BE2C (cell line): Measurements from ENCODE around the gene DBF4.
"Not testable (repeated sequence)": the region's sequence is repeated elsewhere in the genome, so short reads cannot be mapped to it uniquely, and the experiment has no call there.

Experiments used
- DNase-seq: peaks from one replicate; pipeline ENCODE4 v3.0.0-alpha.2; 2020
- H3K27me3 ChIP-seq: fragments of 250-450 bp; sonication (Bioruptor Pico); 2 replicates; pipeline ENCODE4 v1.5.1; 2020; ENCODE audit warnings: mild to moderate bottlenecking
- H3K36me3 ChIP-seq: fragments of 250-450 bp; sonication (Bioruptor Pico); 2 replicates; pipeline ENCODE4 v1.5.1; 2020; ENCODE audit warnings: mild to moderate bottlenecking
- H3K4me1 ChIP-seq: fragments of 250-450 bp; sonication (Bioruptor Pico); 2 replicates; pipeline ENCODE4 v1.5.1; 2020
- H3K4me3 ChIP-seq: 2 replicates; pipeline ENCODE4 v1.5.1; 2011; ENCODE audit warnings: low read depth, low read length
- H3K9me3 ChIP-seq: fragments of 250-450 bp; sonication (Bioruptor Pico); 2 replicates; pipeline ENCODE4 v1.5.1; 2020
- CTCF ChIP-seq: IDR thresholded peaks from 2 replicates; pipeline ENCODE4 v1.5.1; 2012; ENCODE audit warnings: mild to moderate bottlenecking, low read depth, low read length

DBF4 gene

GRCh38 chr7:87920578-87920977, 44.3 kb downstream of the DBF4 start:
- no peaks in the 10 kb centered on the region for H3K9me3 ChIP-seq
- H3K4me1 ChIP-seq = no peaks in the 10 kb centered on the region
- H3K27me3 ChIP-seq = no peaks in the 10 kb centered on the region
- no peak for DNase-seq
- no peak overlapping the region for H3K4me3 ChIP-seq
- no peaks in the 10 kb centered on the region for H3K36me3 ChIP-seq
- TF ChIP-seq CTCF = no peak

DNA sequence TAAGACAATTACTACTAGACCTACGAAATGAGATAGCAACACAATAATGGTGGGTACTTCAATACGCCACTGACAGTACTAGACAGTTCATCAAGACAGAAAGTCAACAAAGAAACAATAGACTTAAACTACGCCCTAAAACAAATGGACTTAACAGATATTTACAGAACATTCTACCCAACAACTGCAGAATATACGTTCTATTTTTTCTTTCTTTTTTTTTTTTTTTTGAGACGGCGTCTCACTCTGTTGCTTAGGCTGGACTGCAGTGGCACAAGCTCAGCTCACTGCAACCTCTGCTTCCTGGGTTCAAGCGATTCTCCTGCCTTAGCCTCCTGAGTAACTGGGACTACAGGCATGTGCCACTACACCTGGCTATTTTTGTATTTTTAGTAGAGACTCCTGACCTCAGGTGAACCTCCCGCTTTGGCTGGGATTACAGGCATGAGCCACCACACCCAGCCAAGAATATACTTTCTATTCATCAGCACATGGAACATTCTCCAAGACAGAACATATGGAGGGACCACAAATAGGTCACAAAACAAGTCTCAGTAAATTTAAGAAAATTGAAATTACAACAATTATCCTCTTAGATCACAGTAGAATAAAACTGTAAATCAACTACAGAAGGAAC, 46.6 kb downstream of the DBF4 start:
- H3K27me3 ChIP-seq, H3K4me3 ChIP-seq, H3K4me1 ChIP-seq, H3K9me3 ChIP-seq, DNase-seq, H3K36me3 ChIP-seq: not testable (repeated sequence)

DNA sequence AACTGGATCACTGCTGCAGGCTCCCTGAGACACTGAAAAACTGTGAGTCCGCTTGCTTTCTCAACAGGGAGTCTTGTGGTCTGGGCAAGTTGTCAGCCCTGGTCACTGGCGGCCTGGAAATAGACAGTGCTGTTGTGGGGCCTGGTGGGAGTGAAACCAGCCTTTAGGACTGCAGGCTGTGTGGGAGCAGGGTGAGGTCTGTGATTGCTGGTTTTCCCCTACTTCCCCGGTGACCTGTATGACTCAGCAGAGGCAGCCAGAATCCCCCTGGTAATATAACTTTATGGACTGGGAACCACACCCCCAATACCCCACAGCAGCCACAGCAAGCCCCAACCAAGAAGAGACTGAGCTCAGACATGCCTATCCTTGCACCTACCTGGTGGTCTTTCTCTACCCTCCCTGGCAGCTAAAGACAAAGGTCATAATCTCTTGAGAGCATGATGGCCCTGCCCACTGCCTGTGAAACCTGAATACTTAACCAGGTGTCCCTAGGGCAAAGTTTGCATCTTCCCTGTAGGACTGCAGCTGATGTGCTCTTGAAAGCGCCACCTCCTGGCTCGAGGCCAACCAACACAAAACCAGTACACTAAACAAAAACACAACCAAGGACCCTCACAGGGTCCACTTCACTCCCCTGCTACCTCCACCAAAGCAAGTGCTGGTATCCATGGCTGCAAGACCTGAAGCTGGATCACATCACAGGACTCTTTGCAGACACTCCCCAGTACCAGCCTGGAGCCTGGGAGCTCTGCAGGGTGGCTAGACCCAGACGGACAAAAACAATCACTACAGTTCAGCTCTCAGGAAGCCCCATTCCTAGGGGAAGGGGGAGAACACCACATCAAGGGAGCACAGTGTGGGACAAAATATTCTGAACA, 50.5 kb downstream of the DBF4 start:
- H3K4me1 ChIP-seq = no peaks in the 10 kb centered on the region
- no peaks in the 10 kb centered on the region for H3K36me3 ChIP-seq
- H3K9me3 ChIP-seq = no peaks in the 10 kb centered on the region
- TF ChIP-seq CTCF = no peak
- no peak for DNase-seq
- no peaks in the 10 kb centered on the region for H3K27me3 ChIP-seq
- H3K4me3 ChIP-seq = no peak overlapping the region

DNA sequence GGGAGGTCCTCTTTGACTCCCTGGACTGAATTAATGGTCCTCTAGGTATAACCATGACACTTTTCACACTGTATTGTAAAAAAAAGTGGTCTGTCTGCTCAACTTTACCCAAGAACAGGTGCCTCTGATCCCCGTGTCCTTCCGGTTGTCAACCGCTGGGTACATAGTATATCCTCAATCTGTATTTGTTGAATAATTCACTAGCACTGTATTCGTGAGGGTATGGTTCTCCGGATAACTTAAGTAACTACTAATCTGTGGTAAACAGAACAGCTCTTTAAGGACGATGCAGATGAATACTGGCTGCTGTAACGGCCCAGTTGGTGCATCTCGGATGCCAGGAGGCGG, 57.3 kb downstream of the DBF4 start:
- DNase-seq = no peak
- no peaks in the 10 kb centered on the region for H3K9me3 ChIP-seq
- TF ChIP-seq CTCF = no peak
- H3K4me3 ChIP-seq = peak overlapping the region; percentile 65
- no peaks in the 10 kb centered on the region for H3K4me1 ChIP-seq
- peaks cover 4% of the 10 kb centered on the region for H3K36me3 ChIP-seq
- no peaks in the 10 kb centered on the region for H3K27me3 ChIP-seq

DNA sequence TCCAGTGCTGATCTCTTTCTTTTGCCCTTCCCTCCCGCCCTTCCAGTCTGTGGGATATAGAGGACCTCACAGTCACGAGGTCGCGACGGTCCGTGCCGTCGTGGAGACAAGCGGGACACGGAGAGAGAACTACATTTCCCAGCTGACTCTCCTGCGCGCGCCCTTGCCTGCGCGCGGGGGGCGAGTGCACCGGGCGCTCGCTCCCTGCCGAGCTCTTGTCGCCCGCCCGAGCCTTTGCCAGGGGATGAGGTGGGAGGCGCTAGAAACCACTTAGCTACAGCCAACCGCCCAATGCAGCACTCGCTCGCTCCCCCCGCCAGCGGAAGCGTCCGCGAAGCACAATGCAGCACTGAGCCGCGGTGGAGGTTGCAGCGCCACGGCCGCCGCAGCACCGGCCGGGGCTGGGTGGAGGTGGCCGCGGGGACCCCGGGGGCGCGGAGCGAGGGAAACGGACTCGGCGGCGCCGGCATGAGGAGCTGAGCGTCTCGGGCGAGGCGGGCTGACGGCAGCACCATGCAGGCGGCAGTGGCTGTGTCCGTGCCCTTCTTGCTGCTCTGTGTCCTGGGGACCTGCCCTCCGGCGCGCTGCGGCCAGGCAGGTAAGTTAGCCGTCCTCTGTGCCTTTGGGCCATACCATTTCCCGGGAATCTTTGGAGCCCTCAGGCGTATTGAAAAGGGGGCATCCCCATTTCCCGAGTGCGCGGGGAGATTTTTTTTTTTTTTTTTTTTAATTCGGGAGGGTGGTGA, 57.8 kb downstream of the DBF4 start, which contains the start of gene ADAM22:
ADAM22 (plus strand) TSS at position 299 of the 746 bp plus-strand sequence; CDS start at position 514, 215 bp downstream.
- DNase-seq = peak; percentile 91
- peaks cover 9% of the 10 kb centered on the region for H3K36me3 ChIP-seq
- TF ChIP-seq CTCF = no peak
- no peaks in the 10 kb centered on the region for H3K27me3 ChIP-seq
- no peaks in the 10 kb centered on the region for H3K4me1 ChIP-seq
- H3K4me3 ChIP-seq = peak within 1 kb of the TSS; percentile 81
- no peaks in the 10 kb centered on the region for H3K9me3 ChIP-seq

GRCh38 chr7:87934699-87935383, 58.5 kb downstream of the DBF4 start:
- TF ChIP-seq CTCF = no peak
- Histone ChIP-seq H3K36me3 (peaks cover 13% of the 10 kb centered on the region), H3K4me1 (no peaks in the 10 kb centered on the region), H3K27me3 (no peaks in the 10 kb centered on the region), H3K4me3 (peak overlapping the region; percentile 81), H3K9me3 (no peaks in the 10 kb centered on the region)
- peak; percentile 23 for DNase-seq
